Activated naive CD8-positive, alpha-beta T cell treated with anti-CD3 and anti-CD28 coated beads for 36 hours (primary cell): ENCODE results near the gene CHPF. TPM values are rescaled to one million over a fixed set of nuclear protein-coding genes. Genes with fewer than 3 reads are reported as not detected.

Experiments
- DNase-seq: peaks from one replicate; pipeline ENCODE4 v3.0.0; 2021
- H3K27ac Mint-ChIP-seq: one replicate; pipeline ENCODE4 v1.8.0; 2022; ENCODE audit warnings: mild to moderate bottlenecking, moderate library complexity, mixed read lengths
- H3K27me3 Mint-ChIP-seq: one replicate; pipeline ENCODE4 v1.8.0; 2022; ENCODE audit warnings: mild to moderate bottlenecking, mixed read lengths
- H3K36me3 Mint-ChIP-seq: one replicate; pipeline ENCODE4 v1.8.0; 2021; ENCODE audit warnings: mild to moderate bottlenecking, mixed read lengths
- H3K4me1 Mint-ChIP-seq: one replicate; pipeline ENCODE4 v1.8.0; 2021; ENCODE audit warnings: mixed read lengths
- H3K4me3 Mint-ChIP-seq: one replicate; pipeline ENCODE4 v1.8.0; 2022; ENCODE audit warnings: mild to moderate bottlenecking, moderate library complexity, mixed read lengths
- H3K9me3 Mint-ChIP-seq: one replicate; pipeline ENCODE4 v1.8.0; 2022; ENCODE audit warnings: mixed read lengths
- total RNA-seq, 2 experiments: library from RNA; stranded (reverse); gene quantifications; one replicate each; pipeline ENCODE4 v1.2.3, GENCODE V29; 2021

CHPF gene
- total RNA-seq, 2 experiments from 2014 or later = 21.9 to 23.9 TPM

GRCh38 chr2:219570924-219571310 is 27.3 kb upstream of the CHPF start:
- H3K36me3 Mint-ChIP-seq = no peaks in the 10 kb centered on the region
- no peaks in the 10 kb centered on the region for H3K9me3 Mint-ChIP-seq
- H3K27ac Mint-ChIP-seq = no peak overlapping the region
- H3K27me3 Mint-ChIP-seq = peaks cover 48% of the 10 kb centered on the region
- DNase-seq = no peak
- no peaks in the 10 kb centered on the region for H3K4me1 Mint-ChIP-seq
- no peak overlapping the region for H3K4me3 Mint-ChIP-seq

GRCh38 chr2:219570194-219570923 is 26.8 kb upstream of the CHPF start:
- Mint-ChIP-seq H3K9me3 (no peaks in the 10 kb centered on the region), H3K27ac (no peak overlapping the region), H3K4me3 (peak overlapping the region; percentile 57), H3K4me1 (no peaks in the 10 kb centered on the region), H3K27me3 (peaks cover 43% of the 10 kb centered on the region), H3K36me3 (no peaks in the 10 kb centered on the region)
- peak; percentile 26 for DNase-seq

- H3K4me3 Mint-ChIP-seq = no peak overlapping the region
- DNase-seq = no peak
Measured at GRCh38 chr2:219569635-219570034, 26.0 kb upstream of the CHPF start.

GRCh38 chr2:219569041-219569440 is 25.4 kb upstream of the CHPF start:
- Mint-ChIP-seq H3K4me1 (no peaks in the 10 kb centered on the region), H3K9me3 (no peaks in the 10 kb centered on the region), H3K27me3 (peaks cover 41% of the 10 kb centered on the region), H3K27ac (no peak overlapping the region), H3K36me3 (no peaks in the 10 kb centered on the region), H3K4me3 (no peak overlapping the region)
- DNase-seq = no peak

More at GRCh38 chr2:219569635-219570034, 26.0 kb upstream of the CHPF start:
- Mint-ChIP-seq H3K27me3 (peaks cover 41% of the 10 kb centered on the region), H3K4me1 (no peaks in the 10 kb centered on the region), H3K9me3 (no peaks in the 10 kb centered on the region), H3K27ac (no peak overlapping the region), H3K36me3 (no peaks in the 10 kb centered on the region)

- Mint-ChIP-seq H3K27me3 (peaks cover 35% of the 10 kb centered on the region), H3K4me3 (no peak overlapping the region), H3K36me3 (no peaks in the 10 kb centered on the region), H3K4me1 (no peaks in the 10 kb centered on the region), H3K9me3 (no peaks in the 10 kb centered on the region), H3K27ac (no peak overlapping the region)
- DNase-seq = no peak
Measured at GRCh38 chr2:219567791-219568361, 24.3 kb upstream of the CHPF start.

- peaks cover 38% of the 10 kb centered on the region for H3K27me3 Mint-ChIP-seq
- DNase-seq = no peak
- H3K4me3 Mint-ChIP-seq = no peak overlapping the region
- no peaks in the 10 kb centered on the region for H3K36me3 Mint-ChIP-seq
- H3K4me1 Mint-ChIP-seq = no peaks in the 10 kb centered on the region
- H3K9me3 Mint-ChIP-seq = no peaks in the 10 kb centered on the region
- no peak overlapping the region for H3K27ac Mint-ChIP-seq
Measured at GRCh38 chr2:219567131-219567530, 23.5 kb upstream of the CHPF start.

- Mint-ChIP-seq H3K4me3 (no peak overlapping the region), H3K4me1 (no peaks in the 10 kb centered on the region), H3K9me3 (no peaks in the 10 kb centered on the region), H3K27me3 (peaks cover 33% of the 10 kb centered on the region), H3K36me3 (no peaks in the 10 kb centered on the region), H3K27ac (no peak overlapping the region)
- no peak for DNase-seq
Measured at GRCh38 chr2:219566640-219567039, 23.0 kb upstream of the CHPF start.

- DNase-seq = no peak
- peaks cover 32% of the 10 kb centered on the region for H3K27me3 Mint-ChIP-seq
- H3K4me1 Mint-ChIP-seq = no peaks in the 10 kb centered on the region
- no peak overlapping the region for H3K27ac Mint-ChIP-seq
- no peaks in the 10 kb centered on the region for H3K9me3 Mint-ChIP-seq
- H3K4me3 Mint-ChIP-seq = no peak overlapping the region
- H3K36me3 Mint-ChIP-seq = no peaks in the 10 kb centered on the region
Measured at GRCh38 chr2:219565130-219566080, 21.8 kb upstream of the CHPF start.

GRCh38 chr2:219563271-219563928 is 19.8 kb upstream of the CHPF start:
- H3K4me3 Mint-ChIP-seq = no peak overlapping the region
- peaks cover 18% of the 10 kb centered on the region for H3K27me3 Mint-ChIP-seq
- DNase-seq = no peak
- H3K4me1 Mint-ChIP-seq = no peaks in the 10 kb centered on the region
- H3K27ac Mint-ChIP-seq = no peak overlapping the region
- H3K36me3 Mint-ChIP-seq = no peaks in the 10 kb centered on the region
- H3K9me3 Mint-ChIP-seq = no peaks in the 10 kb centered on the region

- DNase-seq = no peak
- H3K4me3 Mint-ChIP-seq = no peak overlapping the region
- H3K27me3 Mint-ChIP-seq = peaks cover 13% of the 10 kb centered on the region
- H3K27ac Mint-ChIP-seq = no peak overlapping the region
- no peaks in the 10 kb centered on the region for H3K9me3 Mint-ChIP-seq
- no peaks in the 10 kb centered on the region for H3K4me1 Mint-ChIP-seq
- H3K36me3 Mint-ChIP-seq = no peaks in the 10 kb centered on the region
Measured at GRCh38 chr2:219562049-219563020, 18.7 kb upstream of the CHPF start.

- H3K27ac Mint-ChIP-seq = no peak overlapping the region
- H3K4me1 Mint-ChIP-seq = no peaks in the 10 kb centered on the region
- H3K4me3 Mint-ChIP-seq = no peak overlapping the region
- no peak for DNase-seq
- H3K9me3 Mint-ChIP-seq = no peaks in the 10 kb centered on the region
- peaks cover 12% of the 10 kb centered on the region for H3K27me3 Mint-ChIP-seq
- no peaks in the 10 kb centered on the region for H3K36me3 Mint-ChIP-seq
Measured at GRCh38 chr2:219561179-219562048, 17.8 kb upstream of the CHPF start.

GRCh38 chr2:219560893-219561178 is 17.2 kb upstream of the CHPF start:
- DNase-seq = no peak

GRCh38 chr2:219560037-219560892 is 16.7 kb upstream of the CHPF start:
- H3K4me1 Mint-ChIP-seq = no peaks in the 10 kb centered on the region
- no peak overlapping the region for H3K4me3 Mint-ChIP-seq
- no peaks in the 10 kb centered on the region for H3K9me3 Mint-ChIP-seq
- H3K36me3 Mint-ChIP-seq = no peaks in the 10 kb centered on the region
- DNase-seq = no peak
- no peak overlapping the region for H3K27ac Mint-ChIP-seq
- H3K27me3 Mint-ChIP-seq = peaks cover 8% of the 10 kb centered on the region

More at GRCh38 chr2:219560893-219561178, 17.2 kb upstream of the CHPF start:
- no peaks in the 10 kb centered on the region for H3K9me3 Mint-ChIP-seq
- no peaks in the 10 kb centered on the region for H3K36me3 Mint-ChIP-seq
- H3K4me3 Mint-ChIP-seq = no peak overlapping the region
- H3K4me1 Mint-ChIP-seq = no peaks in the 10 kb centered on the region
- no peak overlapping the region for H3K27ac Mint-ChIP-seq
- H3K27me3 Mint-ChIP-seq = peaks cover 7% of the 10 kb centered on the region
